K562 (cell line): ENCODE measurements around the gene SEMA6B. TPM values are rescaled to one million over a fixed set of nuclear protein-coding genes. Genes with fewer than 3 reads are reported as not detected.

ENCODE experiments used
- polyA plus RNA-seq, 8 experiments: library from polyadenylated mRNA; depleted of rRNA in 4 of 8; stranded (reverse) in 5 of 8; unstranded in 3 of 8; fragments of >200 nt; fragmentation: Nextera tagmentation in 2 of 8; fragmentation: Illumina TruSeq in 1 of 8; extraction: Ambion mirVana in 2 of 8; extraction: Trizol in 1 of 8; gene quantifications; 2 replicates each; pipeline versions ENCODE4 v1.2.1 to v1.2.3, GENCODE V29; 2011 to 2014; ENCODE audit warnings: inconsistent platforms in 1 of 8, missing spikeins in 1 of 8
- total RNA-seq, 7 experiments: library from RNA; depleted of rRNA in 6 of 7; stranded (reverse); fragments of >200 nt in 6 of 7; fragmentation: Illumina TruSeq in 2 of 7; extraction: Trizol in 2 of 7; gene quantifications; 2 replicates each; pipeline versions ENCODE4 v1.2.1 to v1.2.3, GENCODE V29; 2011 to 2021; ENCODE audit warnings: low replicate concordance in 1 of 7
- TF ChIP-seq, protein P1 (sequence below), 2 experiments: fragments of 450-650 bp in 1 of 2; sonication (generic) in 1 of 2; formaldehyde crosslinking in 1 of 2; IDR thresholded peaks; 2 replicates each; pipeline versions ENCODE4 v1.7.1 to v1.9.0; 2016 to 2022; ENCODE audit warnings: inconsistent platforms in 1 of 2, mild to moderate bottlenecking in 1 of 2, missing genetic modification reagents in 1 of 2
- TF ChIP-seq, protein P2 (sequence below): fragments of 250-450 bp; sonication (Bioruptor Pico); IDR thresholded peaks from 2 replicates; pipeline ENCODE4 v1.8.0; 2021; ENCODE audit warnings: moderate library complexity, mild to moderate bottlenecking, inconsistent platforms

SEMA6B gene
- total and polyA plus RNA-seq, 9 of the 15 experiments (the other 6 are each of a cell fraction or from before 2014, with no cell fraction given) = 0.65 to 4.6 (median 2.5) TPM; not detected in 2

DNA sequence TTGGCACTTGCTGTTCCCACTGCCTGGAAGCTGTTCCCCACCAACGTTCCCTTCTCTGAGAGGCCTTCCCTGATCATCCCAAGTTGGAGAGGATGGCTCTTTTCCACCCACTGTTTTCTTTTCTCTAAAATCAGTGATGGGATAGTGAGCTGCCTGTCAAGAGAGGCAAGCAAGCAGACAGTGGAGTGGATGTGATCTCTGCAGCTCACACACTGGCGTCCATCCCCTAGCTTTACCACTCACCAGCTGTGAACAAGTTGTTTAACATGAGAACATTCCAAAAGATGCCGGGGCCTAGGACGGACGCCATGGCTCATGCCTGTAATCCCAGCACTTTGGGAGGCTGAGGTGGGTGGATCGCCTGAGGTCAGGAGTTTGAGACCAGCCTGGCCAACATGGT is 28.0 kb upstream of the SEMA6B start (continued):
- TF ChIP-seq, protein P1, sequence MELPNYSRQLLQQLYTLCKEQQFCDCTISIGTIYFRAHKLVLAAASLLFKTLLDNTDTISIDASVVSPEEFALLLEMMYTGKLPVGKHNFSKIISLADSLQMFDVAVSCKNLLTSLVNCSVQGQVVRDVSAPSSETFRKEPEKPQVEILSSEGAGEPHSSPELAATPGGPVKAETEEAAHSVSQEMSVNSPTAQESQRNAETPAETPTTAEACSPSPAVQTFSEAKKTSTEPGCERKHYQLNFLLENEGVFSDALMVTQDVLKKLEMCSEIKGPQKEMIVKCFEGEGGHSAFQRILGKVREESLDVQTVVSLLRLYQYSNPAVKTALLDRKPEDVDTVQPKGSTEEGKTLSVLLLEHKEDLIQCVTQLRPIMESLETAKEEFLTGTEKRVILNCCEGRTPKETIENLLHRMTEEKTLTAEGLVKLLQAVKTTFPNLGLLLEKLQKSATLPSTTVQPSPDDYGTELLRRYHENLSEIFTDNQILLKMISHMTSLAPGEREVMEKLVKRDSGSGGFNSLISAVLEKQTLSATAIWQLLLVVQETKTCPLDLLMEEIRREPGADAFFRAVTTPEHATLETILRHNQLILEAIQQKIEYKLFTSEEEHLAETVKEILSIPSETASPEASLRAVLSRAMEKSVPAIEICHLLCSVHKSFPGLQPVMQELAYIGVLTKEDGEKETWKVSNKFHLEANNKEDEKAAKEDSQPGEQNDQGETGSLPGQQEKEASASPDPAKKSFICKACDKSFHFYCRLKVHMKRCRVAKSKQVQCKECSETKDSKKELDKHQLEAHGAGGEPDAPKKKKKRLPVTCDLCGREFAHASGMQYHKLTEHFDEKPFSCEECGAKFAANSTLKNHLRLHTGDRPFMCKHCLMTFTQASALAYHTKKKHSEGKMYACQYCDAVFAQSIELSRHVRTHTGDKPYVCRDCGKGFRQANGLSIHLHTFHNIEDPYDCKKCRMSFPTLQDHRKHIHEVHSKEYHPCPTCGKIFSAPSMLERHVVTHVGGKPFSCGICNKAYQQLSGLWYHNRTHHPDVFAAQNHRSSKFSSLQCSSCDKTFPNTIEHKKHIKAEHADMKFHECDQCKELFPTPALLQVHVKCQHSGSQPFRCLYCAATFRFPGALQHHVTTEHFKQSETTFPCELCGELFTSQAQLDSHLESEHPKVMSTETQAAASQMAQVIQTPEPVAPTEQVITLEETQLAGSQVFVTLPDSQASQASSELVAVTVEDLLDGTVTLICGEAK (IDR thresholded peaks at IDR 0.05) = no peak
- TF ChIP-seq, protein P1 (CRISPR knock-in tag; IDR thresholded peaks at IDR 0.05) = no peak
- TF ChIP-seq, protein P2, sequence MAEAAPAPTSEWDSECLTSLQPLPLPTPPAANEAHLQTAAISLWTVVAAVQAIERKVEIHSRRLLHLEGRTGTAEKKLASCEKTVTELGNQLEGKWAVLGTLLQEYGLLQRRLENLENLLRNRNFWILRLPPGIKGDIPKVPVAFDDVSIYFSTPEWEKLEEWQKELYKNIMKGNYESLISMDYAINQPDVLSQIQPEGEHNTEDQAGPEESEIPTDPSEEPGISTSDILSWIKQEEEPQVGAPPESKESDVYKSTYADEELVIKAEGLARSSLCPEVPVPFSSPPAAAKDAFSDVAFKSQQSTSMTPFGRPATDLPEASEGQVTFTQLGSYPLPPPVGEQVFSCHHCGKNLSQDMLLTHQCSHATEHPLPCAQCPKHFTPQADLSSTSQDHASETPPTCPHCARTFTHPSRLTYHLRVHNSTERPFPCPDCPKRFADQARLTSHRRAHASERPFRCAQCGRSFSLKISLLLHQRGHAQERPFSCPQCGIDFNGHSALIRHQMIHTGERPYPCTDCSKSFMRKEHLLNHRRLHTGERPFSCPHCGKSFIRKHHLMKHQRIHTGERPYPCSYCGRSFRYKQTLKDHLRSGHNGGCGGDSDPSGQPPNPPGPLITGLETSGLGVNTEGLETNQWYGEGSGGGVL = no peak
